ENCODE data around the gene KLHDC7A. TPM values are rescaled to one million over a fixed set of nuclear protein-coding genes. Genes with fewer than 3 reads are reported as not detected.

Gene KLHDC7A
- polyA plus RNA-seq, 1 experiment, result not detected

- H3K27me3 ChIP-seq (ENCODE audit: control insufficient read depth, insufficient read depth, low read length), result no peaks in the 10 kb centered on the region
- TF ChIP-seq CTCF (IDR thresholded peaks at IDR 0.05; ENCODE audit: insufficient read depth, low read depth, low read length), result no peak
- POLR2A ChIA-PET, result no interaction called here
- no peak for DNase-seq (ENCODE audit: low read depth)
- no peak overlapping the region for H3K4me3 ChIP-seq (ENCODE audit: low read depth, low read length)
- CTCF ChIA-PET, result no interaction called here
- H3K36me3 ChIP-seq (ENCODE audit: control insufficient read depth, insufficient read depth, low read length), result no peaks in the 10 kb centered on the region
These were observed 7.4 kb upstream of the KLHDC7A start for GRCh38 chr1:18473195-18473815.

- no peak for DNase-seq (ENCODE audit: low read depth)
- CTCF ChIA-PET, result no interaction called here
- POLR2A ChIA-PET, result no interaction called here
- no peak for TF ChIP-seq CTCF (IDR thresholded peaks at IDR 0.05; ENCODE audit: insufficient read depth, low read depth, low read length)
- H3K4me3 ChIP-seq (ENCODE audit: low read depth, low read length), result no peak overlapping the region
- no peaks in the 10 kb centered on the region for H3K36me3 ChIP-seq (ENCODE audit: control insufficient read depth, insufficient read depth, low read length)
- no peaks in the 10 kb centered on the region for H3K27me3 ChIP-seq (ENCODE audit: control insufficient read depth, insufficient read depth, low read length)
These were observed 6.1 kb upstream of the KLHDC7A start for GRCh38 chr1:18474559-18475175.

GRCh38 chr1:18475234-18475905 lies 5.4 kb upstream of the KLHDC7A start:
- H3K4me3 ChIP-seq (ENCODE audit: low read depth, low read length), result no peak overlapping the region
- H3K36me3 ChIP-seq (ENCODE audit: control insufficient read depth, insufficient read depth, low read length), result no peaks in the 10 kb centered on the region
- ChIA-PET CTCF (no interaction called here), POLR2A (no interaction called here)
- no peak for DNase-seq (ENCODE audit: low read depth)
- no peak for TF ChIP-seq CTCF (IDR thresholded peaks at IDR 0.05; ENCODE audit: insufficient read depth, low read depth, low read length)
- H3K27me3 ChIP-seq (ENCODE audit: control insufficient read depth, insufficient read depth, low read length), result no peaks in the 10 kb centered on the region

- no peak for DNase-seq (ENCODE audit: low read depth)
- CTCF ChIA-PET, result no interaction called here
- TF ChIP-seq CTCF (IDR thresholded peaks at IDR 0.05; ENCODE audit: insufficient read depth, low read depth, low read length), result no peak
- POLR2A ChIA-PET, result no interaction called here
- Histone ChIP-seq H3K27me3 (ENCODE audit: control insufficient read depth, insufficient read depth, low read length) (no peaks in the 10 kb centered on the region), H3K36me3 (ENCODE audit: control insufficient read depth, insufficient read depth, low read length) (no peaks in the 10 kb centered on the region), H3K4me3 (ENCODE audit: low read depth, low read length) (no peak overlapping the region)
These were observed 1.3 kb upstream of the KLHDC7A start for GRCh38 chr1:18479454-18479853.

- Histone ChIP-seq H3K27me3 (ENCODE audit: control insufficient read depth, insufficient read depth, low read length) (no peaks in the 10 kb centered on the region), H3K36me3 (ENCODE audit: control insufficient read depth, insufficient read depth, low read length) (no peaks in the 10 kb centered on the region), H3K4me3 (ENCODE audit: low read depth, low read length) (no peak overlapping the region)
- no peak for TF ChIP-seq CTCF (IDR thresholded peaks at IDR 0.05; ENCODE audit: insufficient read depth, low read depth, low read length)
- ChIA-PET CTCF (no interaction called here), POLR2A (no interaction called here)
- no peak for DNase-seq (ENCODE audit: low read depth)
These were observed 625 bp downstream of the KLHDC7A start for GRCh38 chr1:18481190-18481920.
